Panc1 (cell line): ENCODE measurements around the gene MED14.

Experiments used
- POLR2AphosphoS5 ChIP-seq: IDR thresholded peaks from 2 replicates; pipeline ENCODE4 v1.6.1; 2012; ENCODE audit warnings: mild to moderate bottlenecking, low read depth, low read length, moderate library complexity
- TF ChIP-seq, protein P1 (sequence below): fragments of 450-650 bp; IDR thresholded peaks from 2 replicates; pipeline ENCODE4 v1.5.1; 2017; ENCODE audit warnings: mild to moderate bottlenecking
- TF ChIP-seq, protein P2 (sequence below), 2 experiments: IDR thresholded peaks; 2 replicates each; pipeline ENCODE4 v1.6.1; 2011 to 2012; ENCODE audit warnings: low read depth in 2 of 2, control low read depth in 1 of 2, low read length in 1 of 2, mild to moderate bottlenecking in 1 of 2, moderate library complexity in 1 of 2; ENCODE audit not compliant: insufficient read depth in 1 of 2

DNA sequence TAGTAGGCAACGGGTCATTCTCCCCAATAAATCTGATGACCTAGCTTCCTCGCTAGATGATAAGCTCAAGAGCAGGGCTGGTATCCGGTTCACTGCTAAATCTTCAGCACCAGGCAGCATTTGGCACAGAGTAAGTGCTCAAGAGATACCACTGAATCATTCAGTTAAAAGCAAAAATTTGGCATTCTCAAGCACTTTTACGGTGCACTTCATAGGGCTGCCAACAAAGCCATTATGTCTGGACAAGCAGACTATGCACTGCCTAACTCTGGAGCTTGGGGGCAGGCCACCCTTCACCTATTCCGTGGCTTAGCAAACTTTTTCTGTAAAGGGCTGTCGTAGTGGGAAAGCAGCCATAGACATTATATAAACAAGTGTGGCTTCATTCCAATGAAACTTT is 64.2 kb downstream of the MED14 start:
- TF ChIP-seq POLR2AphosphoS5, result no peak
- TF ChIP-seq, protein P1, sequence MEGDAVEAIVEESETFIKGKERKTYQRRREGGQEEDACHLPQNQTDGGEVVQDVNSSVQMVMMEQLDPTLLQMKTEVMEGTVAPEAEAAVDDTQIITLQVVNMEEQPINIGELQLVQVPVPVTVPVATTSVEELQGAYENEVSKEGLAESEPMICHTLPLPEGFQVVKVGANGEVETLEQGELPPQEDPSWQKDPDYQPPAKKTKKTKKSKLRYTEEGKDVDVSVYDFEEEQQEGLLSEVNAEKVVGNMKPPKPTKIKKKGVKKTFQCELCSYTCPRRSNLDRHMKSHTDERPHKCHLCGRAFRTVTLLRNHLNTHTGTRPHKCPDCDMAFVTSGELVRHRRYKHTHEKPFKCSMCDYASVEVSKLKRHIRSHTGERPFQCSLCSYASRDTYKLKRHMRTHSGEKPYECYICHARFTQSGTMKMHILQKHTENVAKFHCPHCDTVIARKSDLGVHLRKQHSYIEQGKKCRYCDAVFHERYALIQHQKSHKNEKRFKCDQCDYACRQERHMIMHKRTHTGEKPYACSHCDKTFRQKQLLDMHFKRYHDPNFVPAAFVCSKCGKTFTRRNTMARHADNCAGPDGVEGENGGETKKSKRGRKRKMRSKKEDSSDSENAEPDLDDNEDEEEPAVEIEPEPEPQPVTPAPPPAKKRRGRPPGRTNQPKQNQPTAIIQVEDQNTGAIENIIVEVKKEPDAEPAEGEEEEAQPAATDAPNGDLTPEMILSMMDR, result no peak
- TF ChIP-seq, protein P2, sequence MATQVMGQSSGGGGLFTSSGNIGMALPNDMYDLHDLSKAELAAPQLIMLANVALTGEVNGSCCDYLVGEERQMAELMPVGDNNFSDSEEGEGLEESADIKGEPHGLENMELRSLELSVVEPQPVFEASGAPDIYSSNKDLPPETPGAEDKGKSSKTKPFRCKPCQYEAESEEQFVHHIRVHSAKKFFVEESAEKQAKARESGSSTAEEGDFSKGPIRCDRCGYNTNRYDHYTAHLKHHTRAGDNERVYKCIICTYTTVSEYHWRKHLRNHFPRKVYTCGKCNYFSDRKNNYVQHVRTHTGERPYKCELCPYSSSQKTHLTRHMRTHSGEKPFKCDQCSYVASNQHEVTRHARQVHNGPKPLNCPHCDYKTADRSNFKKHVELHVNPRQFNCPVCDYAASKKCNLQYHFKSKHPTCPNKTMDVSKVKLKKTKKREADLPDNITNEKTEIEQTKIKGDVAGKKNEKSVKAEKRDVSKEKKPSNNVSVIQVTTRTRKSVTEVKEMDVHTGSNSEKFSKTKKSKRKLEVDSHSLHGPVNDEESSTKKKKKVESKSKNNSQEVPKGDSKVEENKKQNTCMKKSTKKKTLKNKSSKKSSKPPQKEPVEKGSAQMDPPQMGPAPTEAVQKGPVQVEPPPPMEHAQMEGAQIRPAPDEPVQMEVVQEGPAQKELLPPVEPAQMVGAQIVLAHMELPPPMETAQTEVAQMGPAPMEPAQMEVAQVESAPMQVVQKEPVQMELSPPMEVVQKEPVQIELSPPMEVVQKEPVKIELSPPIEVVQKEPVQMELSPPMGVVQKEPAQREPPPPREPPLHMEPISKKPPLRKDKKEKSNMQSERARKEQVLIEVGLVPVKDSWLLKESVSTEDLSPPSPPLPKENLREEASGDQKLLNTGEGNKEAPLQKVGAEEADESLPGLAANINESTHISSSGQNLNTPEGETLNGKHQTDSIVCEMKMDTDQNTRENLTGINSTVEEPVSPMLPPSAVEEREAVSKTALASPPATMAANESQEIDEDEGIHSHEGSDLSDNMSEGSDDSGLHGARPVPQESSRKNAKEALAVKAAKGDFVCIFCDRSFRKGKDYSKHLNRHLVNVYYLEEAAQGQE (IDR thresholded peaks at IDR 0.05; ENCODE audit: insufficient read depth in 1 of 2, low read depth in 2 of 2, low read length in 1 of 2), result no peak
